RWPE1 (cell line): ENCODE measurements around the gene FXN.

ENCODE experiments used
- CTCF ChIA-PET: fragments of 350-600 bp; sonication (Branson Sonifier 250); formaldehyde crosslinking; extraction: SDS; loops from one replicate; lab custom pipeline; 2021; lab: Yijun Ruan, JAX
- POLR2A ChIA-PET: fragments of 400-600 bp; formaldehyde crosslinking; extraction: SDS; loops from one replicate; lab custom pipeline; 2020; ENCODE audit warnings: antibody characterized with exemption; ENCODE audit not compliant: low non-redundant PET; lab: Yijun Ruan, JAX
- DNase-seq: peaks from one replicate; pipeline ENCODE4 v3.0.0; 2012; ENCODE audit warnings: low spot score
- H3K27ac ChIP-seq: fragments of 450-650 bp; 2 replicates; pipeline ENCODE4 v1.5.1; 2017
- TF ChIP-seq, protein P1 (sequence below): fragments of 450-650 bp; conservative IDR thresholded peaks from 2 replicates; pipeline ENCODE4 v1.5.1; 2017; ENCODE audit warnings: low read depth, mild to moderate bottlenecking

FXN gene

DNA sequence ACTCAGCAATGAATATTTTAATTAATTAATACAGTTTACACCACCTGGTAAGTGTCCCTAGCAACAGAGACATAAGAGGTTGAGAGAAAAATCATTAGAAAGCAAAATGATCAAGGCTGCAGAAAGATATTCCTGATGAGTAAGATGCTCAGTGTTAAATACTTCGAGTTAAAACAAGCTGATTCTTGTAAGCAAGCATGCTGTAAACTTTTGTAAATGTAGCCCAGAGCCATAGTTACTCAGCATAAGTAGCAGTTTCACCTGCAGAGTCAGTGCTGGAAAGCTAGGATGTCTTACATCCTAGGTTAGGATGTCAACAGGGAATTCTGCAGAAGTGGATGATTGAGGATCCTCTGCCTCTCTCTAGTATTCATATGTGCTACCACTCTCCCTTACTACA, 25.8 kb upstream of the FXN start:
- DNase-seq = peak; percentile 45
- H3K27ac ChIP-seq = no peak overlapping the region
- CTCF ChIA-PET = interaction anchor here (0.9 kb wide), 1 partner anchor 10 kb away, joined by 5 read pairs; no protein-coding TSS in a partner anchor
- POLR2A ChIA-PET = no interaction called here
- TF ChIP-seq, protein P1, sequence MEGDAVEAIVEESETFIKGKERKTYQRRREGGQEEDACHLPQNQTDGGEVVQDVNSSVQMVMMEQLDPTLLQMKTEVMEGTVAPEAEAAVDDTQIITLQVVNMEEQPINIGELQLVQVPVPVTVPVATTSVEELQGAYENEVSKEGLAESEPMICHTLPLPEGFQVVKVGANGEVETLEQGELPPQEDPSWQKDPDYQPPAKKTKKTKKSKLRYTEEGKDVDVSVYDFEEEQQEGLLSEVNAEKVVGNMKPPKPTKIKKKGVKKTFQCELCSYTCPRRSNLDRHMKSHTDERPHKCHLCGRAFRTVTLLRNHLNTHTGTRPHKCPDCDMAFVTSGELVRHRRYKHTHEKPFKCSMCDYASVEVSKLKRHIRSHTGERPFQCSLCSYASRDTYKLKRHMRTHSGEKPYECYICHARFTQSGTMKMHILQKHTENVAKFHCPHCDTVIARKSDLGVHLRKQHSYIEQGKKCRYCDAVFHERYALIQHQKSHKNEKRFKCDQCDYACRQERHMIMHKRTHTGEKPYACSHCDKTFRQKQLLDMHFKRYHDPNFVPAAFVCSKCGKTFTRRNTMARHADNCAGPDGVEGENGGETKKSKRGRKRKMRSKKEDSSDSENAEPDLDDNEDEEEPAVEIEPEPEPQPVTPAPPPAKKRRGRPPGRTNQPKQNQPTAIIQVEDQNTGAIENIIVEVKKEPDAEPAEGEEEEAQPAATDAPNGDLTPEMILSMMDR = no peak

GRCh38 chr9:69012696-69013381, 22.7 kb upstream of the FXN start:
- CTCF ChIA-PET = interaction anchor here (0.6 to 0.8 kb wide), 3 partner anchors 14 to 445 kb away, joined by 3 to 4 read pairs (median 3); partner anchors contain the start of gene FXN

DNA sequence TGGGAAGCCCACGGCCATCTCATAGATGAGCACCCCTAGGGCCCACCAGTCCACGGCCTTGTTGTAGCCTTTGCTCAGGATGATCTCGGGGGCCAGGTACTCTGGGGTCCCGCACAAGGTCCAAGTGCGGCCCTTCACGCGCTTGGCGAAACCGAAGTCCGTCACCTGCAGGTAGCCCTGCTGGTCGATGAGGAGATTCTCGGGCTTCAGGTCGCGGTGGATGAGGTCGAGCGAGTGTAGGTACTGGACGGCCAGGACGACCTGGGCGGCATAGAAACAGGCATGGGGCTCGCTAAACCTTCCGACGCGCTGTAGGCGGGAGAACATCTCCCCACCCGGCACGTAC, 22.2 kb upstream of the FXN start:
- ChIA-PET POLR2A (no interaction called here), CTCF (interaction anchor here (0.8 kb wide), 1 partner anchor 445 kb away, joined by 3 read pairs; no protein-coding TSS in a partner anchor)
- DNase-seq = no peak
- no peak overlapping the region for H3K27ac ChIP-seq
- TF ChIP-seq, protein P1 = no peak

More at GRCh38 chr9:69012696-69013381, 22.7 kb upstream of the FXN start:
- DNase-seq = no peak
- no peak overlapping the region for H3K27ac ChIP-seq
- TF ChIP-seq, protein P1 = no peak
- POLR2A ChIA-PET = no interaction called here

DNA sequence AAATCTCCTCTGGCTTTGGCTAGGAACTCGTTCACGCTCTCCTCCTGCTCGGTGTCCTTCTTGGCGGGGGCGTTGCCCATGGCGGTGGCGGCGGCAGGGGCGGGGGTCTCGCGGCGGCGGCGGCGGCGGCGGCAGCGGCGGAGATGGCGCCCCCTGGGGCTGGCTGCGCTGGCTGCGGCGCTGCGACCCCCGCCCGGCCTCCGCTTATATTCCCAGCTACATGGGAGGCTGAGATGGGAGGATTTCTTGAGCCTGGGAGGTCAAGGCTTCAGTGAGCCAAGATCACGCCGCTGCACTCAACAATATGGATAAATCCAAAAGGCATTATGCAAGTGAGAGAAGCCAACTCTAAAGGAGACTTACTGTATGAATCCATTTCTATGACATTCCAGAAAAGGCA, 21.5 kb upstream of the FXN start, which contains the start of gene PRKACG:
Gene PRKACG, minus strand, starts transcription at position 101 of the 400 bp plus-strand sequence. Its CDS starts 21 bp downstream, at position 80.
- CTCF ChIA-PET = no interaction called here
- POLR2A ChIA-PET = no interaction called here
- TF ChIP-seq, protein P1 = no peak

DNA sequence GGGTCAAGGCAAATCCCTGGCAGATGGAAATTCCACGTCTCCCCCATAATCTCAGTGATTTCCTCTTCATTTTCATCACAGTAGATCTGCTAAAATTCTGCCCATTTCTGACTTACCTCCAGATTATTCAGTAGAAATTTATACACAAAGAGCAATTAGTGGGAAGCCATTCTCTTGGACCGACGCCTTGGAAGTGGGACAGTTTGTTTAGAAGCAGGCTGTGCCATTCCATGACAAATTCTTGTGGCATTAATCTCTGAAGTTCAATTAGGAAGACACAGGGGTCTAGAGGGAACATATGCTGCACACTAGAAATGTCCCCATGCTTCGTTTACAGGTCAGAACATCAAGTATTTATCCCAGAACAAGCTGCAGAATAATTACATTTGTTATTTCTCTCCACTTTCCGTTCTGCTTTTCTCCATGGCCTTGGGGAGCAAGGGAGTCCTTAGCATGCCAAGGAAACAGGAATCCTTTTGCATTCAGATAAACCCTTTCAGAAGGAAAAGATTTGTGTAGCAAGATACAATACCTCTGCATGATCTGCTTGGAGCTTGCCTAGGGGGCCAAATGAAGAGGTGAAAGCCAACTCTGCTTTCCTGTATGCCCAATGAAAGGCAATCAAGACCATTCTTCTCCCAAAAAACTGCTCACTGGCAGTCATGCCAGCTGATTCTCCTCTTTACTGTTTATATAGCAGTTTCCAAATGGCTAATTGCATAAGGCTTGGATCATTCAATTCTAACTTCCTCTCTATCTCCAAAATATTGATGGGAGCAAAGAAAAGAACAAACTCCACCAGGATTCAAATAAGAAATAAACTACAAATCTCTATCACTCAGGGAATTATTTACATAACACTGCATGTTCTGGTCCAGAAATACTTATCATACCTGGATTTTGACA, 19.1 kb upstream of the FXN start:
- TF ChIP-seq, protein P1 = no peak
- CTCF ChIA-PET = interaction anchor here (0.6 kb wide), 1 partner anchor 22 kb away, joined by 3 read pairs; no protein-coding TSS in a partner anchor
- no peak for DNase-seq

More for the DNA sequence above, 21.5 kb upstream of the FXN start, which contains the start of gene PRKACG:
- H3K27ac ChIP-seq = no peak within 1 kb of the TSS
- no peak for DNase-seq

DNA sequence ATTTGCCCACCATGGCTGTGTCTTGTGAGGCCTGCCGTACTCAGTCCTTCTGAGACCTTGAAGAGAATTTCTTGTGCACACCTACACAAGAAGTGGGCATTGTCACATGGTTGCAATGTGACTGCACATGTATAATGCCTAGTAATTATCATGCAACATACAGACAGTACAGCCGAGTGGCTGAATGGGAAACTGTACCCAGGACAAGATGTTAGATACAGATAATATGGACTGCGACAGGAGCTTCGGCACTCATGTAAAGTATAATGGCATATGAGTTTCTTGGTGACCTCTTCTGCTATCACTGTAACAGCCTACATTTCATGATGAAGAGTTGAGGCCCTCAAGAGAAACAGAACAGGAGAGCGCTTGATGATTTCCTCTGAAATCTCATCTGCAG, 16.8 kb upstream of the FXN start:
- DNase-seq = no peak
- TF ChIP-seq, protein P1 = no peak
- ChIA-PET CTCF (interaction anchor here (0.8 kb wide), 1 partner anchor 16 kb away, joined by 3 read pairs; no protein-coding TSS in a partner anchor), POLR2A (no interaction called here)
- H3K27ac ChIP-seq = no peak overlapping the region

More for the DNA sequence above, 19.1 kb upstream of the FXN start:
- no peak overlapping the region for H3K27ac ChIP-seq
- POLR2A ChIA-PET = no interaction called here
